GM19035 (cell line): Measurements from ENCODE around the gene VMO1.

Experiments used
- ATAC-seq: cut with Tn5 transposase; IDR thresholded peaks from one replicate; pipeline ENCODE4 v1.9.1; 2021; ENCODE audit not compliant: unreplicated experiment

Gene VMO1, protein sequence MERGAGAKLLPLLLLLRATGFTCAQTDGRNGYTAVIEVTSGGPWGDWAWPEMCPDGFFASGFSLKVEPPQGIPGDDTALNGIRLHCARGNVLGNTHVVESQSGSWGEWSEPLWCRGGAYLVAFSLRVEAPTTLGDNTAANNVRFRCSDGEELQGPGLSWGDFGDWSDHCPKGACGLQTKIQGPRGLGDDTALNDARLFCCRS

GRCh38 chr17:4786106-4786511 is at the start of gene VMO1:
Gene VMO1, minus strand, starts transcription at chr17:4786364. Its CDS starts 12 bp downstream, at chr17:4786352.
- no peak for ATAC-seq

DNA sequence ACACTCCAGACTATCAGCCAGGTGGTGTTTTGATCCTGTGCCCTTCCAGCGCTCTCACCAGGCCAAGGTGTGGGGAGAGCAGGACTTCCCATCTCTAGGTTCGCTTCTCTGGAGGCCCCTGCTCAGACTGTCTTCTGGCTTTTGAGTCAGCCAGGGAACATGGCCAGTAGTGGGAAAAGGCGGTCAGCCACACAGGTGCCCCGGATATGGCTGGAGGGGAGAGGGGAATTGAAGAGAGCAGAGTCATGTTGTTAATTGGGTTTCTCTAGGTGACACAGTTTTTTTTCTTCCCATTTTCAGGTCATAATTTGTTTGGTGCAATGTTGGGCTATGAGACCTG is 48.5 kb upstream of the VMO1 start:
- no peak for ATAC-seq

- no peak for ATAC-seq
Observed at GRCh38 chr17:4833941-4834680, 47.9 kb upstream of the VMO1 start.

- ATAC-seq: peak; percentile 91
Observed at GRCh38 chr17:4833178-4833940, 47.2 kb upstream of the VMO1 start, which contains the start of gene MINK1. Gene MINK1, plus strand, starts transcription at chr17:4833340. Its CDS starts 244 bp downstream, at chr17:4833584.

GRCh38 chr17:4832829-4833177 is 46.6 kb upstream of the VMO1 start:
- peak; percentile 18 for ATAC-seq

DNA sequence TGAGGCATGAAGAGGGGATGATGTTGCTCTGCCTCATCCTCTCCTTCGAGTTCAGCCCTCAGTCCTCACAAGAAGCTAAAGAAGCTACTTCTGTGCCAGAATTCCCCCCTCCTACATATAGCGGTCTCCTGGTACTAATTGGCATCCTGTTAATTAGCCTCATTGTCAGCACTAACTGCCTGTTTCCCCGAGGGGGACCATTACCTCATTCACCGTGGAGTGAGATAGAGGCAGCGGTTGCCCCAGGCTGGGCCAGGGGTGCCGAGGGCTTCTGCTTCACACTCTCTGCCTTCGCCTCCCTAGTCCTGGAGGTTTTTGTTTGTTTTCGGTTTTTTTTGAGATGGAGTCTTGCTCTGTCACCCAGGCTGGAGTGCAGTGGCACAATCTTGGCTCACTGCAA is 41.2 kb upstream of the VMO1 start:
- no peak for ATAC-seq

DNA sequence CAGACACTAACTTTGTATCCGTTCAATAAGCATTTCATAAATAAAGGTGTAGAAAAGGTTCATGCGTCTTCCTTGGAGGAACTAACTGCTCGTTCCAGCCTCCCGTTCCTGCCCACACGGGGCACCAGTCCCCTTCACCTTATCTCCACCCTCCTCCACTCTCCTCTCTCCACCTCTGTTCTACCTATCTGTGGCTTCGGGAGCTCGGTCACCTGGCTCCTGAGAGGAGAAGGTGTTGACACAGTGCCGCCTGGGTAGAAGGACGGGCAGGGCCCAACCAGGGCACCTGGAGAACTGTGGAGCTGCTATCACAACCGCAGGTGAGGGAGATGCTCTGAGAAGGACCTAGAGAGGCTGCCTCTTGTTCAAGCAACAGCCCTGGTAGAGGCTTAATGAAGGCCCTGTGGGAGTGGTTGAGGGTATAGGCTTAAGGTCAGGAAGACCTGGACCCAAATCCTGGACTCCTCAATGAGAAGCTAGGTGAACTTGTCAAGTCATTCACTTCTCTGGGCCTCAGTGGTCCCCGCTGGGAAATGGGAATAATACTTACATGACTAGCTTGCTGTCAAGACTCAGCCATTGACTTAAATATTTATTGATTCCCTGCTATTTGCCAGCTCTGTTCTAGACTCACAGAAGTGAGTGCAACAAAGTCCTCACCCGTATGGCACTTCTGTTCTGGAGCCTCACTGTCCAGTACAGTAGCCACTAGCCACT is 37.4 kb upstream of the VMO1 start:
- no peak for ATAC-seq

GRCh38 chr17:4822835-4823234 is 36.7 kb upstream of the VMO1 start:
- ATAC-seq: no peak

GRCh38 chr17:4818276-4818675 is 32.1 kb upstream of the VMO1 start:
- ATAC-seq: no peak

GRCh38 chr17:4816826-4817225 is 30.7 kb upstream of the VMO1 start:
- no peak for ATAC-seq

DNA sequence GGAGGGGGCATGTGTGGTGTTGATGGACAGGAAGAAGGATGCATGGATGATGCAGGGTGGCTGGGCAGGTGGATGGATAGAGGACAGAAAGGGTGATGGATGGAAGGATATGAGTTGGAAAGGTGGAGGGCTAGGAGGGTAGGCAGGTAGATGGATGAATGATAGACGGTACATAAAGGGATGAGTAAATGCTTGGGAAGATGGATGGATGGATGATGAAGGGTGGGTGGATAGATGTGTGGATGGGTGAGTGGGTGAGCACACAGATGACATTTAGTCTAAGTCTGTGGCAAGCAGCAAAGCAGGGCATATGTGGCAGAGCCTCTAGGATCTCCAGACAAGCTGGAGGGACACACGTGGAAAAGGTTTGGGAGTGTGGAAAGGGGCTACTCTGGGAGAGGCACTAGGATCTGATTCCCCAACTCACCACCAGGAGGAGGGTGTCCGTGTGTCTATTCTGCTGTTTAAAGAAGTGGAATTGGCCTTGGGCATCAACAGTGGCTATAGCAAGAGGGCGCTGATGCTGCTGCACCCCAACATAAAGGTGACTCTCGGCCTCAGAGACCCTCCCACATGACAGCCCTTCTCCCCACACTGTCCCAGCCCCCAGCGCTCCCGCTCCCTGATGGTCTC is 29.0 kb upstream of the VMO1 start:
- no peak for ATAC-seq

GRCh38 chr17:4812690-4813089 is 26.5 kb upstream of the VMO1 start:
- no peak for ATAC-seq

GRCh38 chr17:4811471-4811870 is 25.3 kb upstream of the VMO1 start:
- ATAC-seq: no peak

- ATAC-seq: no peak
Observed at GRCh38 chr17:4810696-4811290, 24.6 kb upstream of the VMO1 start.

DNA sequence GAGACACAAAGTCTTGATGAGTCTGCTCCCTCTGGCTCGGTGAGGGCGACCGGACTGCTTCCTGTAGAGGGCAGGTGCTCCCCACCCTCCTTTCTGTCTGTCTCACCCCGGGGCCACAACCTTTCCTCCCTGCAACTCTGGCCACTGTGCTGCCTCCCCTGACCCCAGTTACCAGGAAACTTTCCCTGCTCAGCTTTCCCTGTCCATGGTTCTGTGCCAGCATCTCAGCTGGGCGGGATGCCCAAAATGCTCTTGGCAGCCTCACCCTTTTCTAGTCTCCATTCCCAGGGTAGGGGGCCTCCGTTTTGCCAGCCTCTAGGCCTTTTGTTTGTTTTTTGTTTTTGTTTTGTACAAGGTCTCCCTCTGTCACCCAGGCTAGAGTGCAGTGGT is 22.2 kb upstream of the VMO1 start:
- ATAC-seq: no peak

- ATAC-seq: no peak
Observed at GRCh38 chr17:4807605-4808377, 21.6 kb upstream of the VMO1 start.

DNA sequence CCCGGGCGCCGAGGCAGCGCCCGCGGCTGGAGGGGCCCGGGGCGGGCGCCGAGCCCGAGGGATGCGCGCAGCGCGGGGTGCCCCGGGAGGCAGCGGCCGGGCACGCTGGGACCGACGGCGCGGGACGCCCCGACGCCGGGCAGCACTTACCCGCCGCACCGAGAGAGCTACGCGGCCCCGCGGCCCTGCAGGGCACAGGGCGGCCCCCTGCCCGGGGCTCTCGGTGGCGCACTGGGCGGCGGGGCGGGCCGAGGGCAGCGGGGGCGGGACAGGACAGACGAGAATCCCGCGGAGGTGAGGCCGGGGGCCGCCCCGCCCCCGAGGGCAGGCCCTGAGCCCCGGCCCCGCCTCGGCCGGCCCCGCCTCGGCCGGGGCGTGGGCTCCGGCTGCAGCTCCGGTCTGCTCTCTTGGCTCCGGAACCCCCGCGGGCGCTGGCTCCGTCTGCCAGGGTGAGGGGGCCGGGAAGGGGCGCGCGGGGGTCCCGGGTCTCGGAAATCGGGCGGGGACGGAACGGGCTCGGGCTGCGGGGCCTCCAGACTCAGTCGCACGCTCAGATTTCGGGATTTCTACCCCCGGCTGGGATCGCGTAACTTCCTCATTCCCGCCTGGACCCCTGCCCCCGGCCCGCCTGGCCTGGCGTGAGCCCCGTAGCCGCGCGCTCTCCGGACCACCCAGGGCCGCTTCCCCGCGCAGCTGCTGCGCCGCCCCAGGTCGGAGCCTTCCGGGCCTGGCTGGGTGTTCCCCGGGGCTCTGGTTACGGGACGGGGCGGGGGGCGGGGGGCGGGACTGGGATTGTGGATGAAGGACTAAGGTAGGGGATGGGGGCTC is 20.8 kb upstream of the VMO1 start, which contains the start of gene PLD2:
Gene PLD2 (plus strand): TSS at position 376 of the 828 bp plus-strand sequence. CDS start 621 bp downstream, outside the sequence.
- ATAC-seq: peak; percentile 92

GRCh38 chr17:4806456-4806776 is 20.3 kb upstream of the VMO1 start:
- ATAC-seq: no peak

- no peak for ATAC-seq
Observed at GRCh38 chr17:4802228-4802627, 16.1 kb upstream of the VMO1 start, which contains the start of gene C17orf114. Gene C17orf114, minus strand, starts transcription at chr17:4802328.
